VCaP (cell line): ENCODE measurements around the gene KIF6.

Source experiments
- H3K27ac ChIP-seq: fragments of 450-650 bp; 2 replicates; pipeline ENCODE4 v1.5.1; 2017
- CTCF ChIP-seq: fragments of 450-650 bp; conservative IDR thresholded peaks from 2 replicates; pipeline ENCODE4 v1.5.1; 2017; ENCODE audit warnings: mild to moderate bottlenecking, moderate library complexity

KIF6 gene

GRCh38 chr6:39654121-39654520, 71.1 kb downstream of the KIF6 start:
- no peak for TF ChIP-seq CTCF
- no peak overlapping the region for H3K27ac ChIP-seq

GRCh38 chr6:39653612-39654011, 71.6 kb downstream of the KIF6 start:
- TF ChIP-seq CTCF, result no peak
- no peak overlapping the region for H3K27ac ChIP-seq

GRCh38 chr6:39649996-39650395, 75.2 kb downstream of the KIF6 start:
- TF ChIP-seq CTCF, result no peak
- H3K27ac ChIP-seq, result no peak overlapping the region

- TF ChIP-seq CTCF, result no peak
- no peak overlapping the region for H3K27ac ChIP-seq
These were observed 78.3 kb downstream of the KIF6 start for GRCh38 chr6:39646751-39647420.

GRCh38 chr6:39642270-39642669, 82.9 kb downstream of the KIF6 start:
- H3K27ac ChIP-seq, result no peak overlapping the region
- TF ChIP-seq CTCF, result no peak

- H3K27ac ChIP-seq, result no peak overlapping the region
These were observed 86.9 kb downstream of the KIF6 start for GRCh38 chr6:39638126-39638822.

More at GRCh38 chr6:39638126-39638822, 86.9 kb downstream of the KIF6 start:
- TF ChIP-seq CTCF, result no peak
